NCI-H524 treated with DMSO at 0.1 percent for 48 hours (cell line): ENCODE measurements around the gene CRNN.

ENCODE experiments used
- DNase-seq: peaks from one replicate; lab custom pipeline; 2025; lab: John Stamatoyannopoulos, UW

Gene CRNN

GRCh38 chr1:152419917-152420316, 5.9 kb upstream of the CRNN start:
- no peak for DNase-seq

- no peak for DNase-seq
Observed at GRCh38 chr1:152415454-152416227, 1.6 kb upstream of the CRNN start.

GRCh38 chr1:152412756-152413155, 1.3 kb downstream of the CRNN start:
- no peak for DNase-seq

GRCh38 chr1:152411134-152411533, 2.9 kb downstream of the CRNN start:
- no peak for DNase-seq

GRCh38 chr1:152410599-152410998, 3.5 kb downstream of the CRNN start:
- DNase-seq: no peak

GRCh38 chr1:152410028-152410427, 4.0 kb downstream of the CRNN start:
- no peak for DNase-seq

GRCh38 chr1:152408664-152409063, 5.4 kb downstream of the CRNN start:
- DNase-seq: no peak

GRCh38 chr1:152398812-152399698, 15.0 kb downstream of the CRNN start:
- DNase-seq: no peak

GRCh38 chr1:152397474-152397873, 16.6 kb downstream of the CRNN start:
- DNase-seq: no peak

- DNase-seq: no peak
Observed at GRCh38 chr1:152394151-152394550, 19.9 kb downstream of the CRNN start.

- no peak for DNase-seq
Observed at GRCh38 chr1:152392909-152393308, 21.2 kb downstream of the CRNN start.

GRCh38 chr1:152388889-152389288, 25.2 kb downstream of the CRNN start:
- no peak for DNase-seq

GRCh38 chr1:152386940-152387339, 27.1 kb downstream of the CRNN start:
- no peak for DNase-seq

GRCh38 chr1:152380932-152381331, 33.1 kb downstream of the CRNN start:
- DNase-seq: no peak

- DNase-seq: no peak
Observed at GRCh38 chr1:152374451-152374850, 39.6 kb downstream of the CRNN start.

- no peak for DNase-seq
Observed at GRCh38 chr1:152372672-152373071, 41.4 kb downstream of the CRNN start.

- DNase-seq: no peak
Observed at GRCh38 chr1:152367436-152367835, 46.6 kb downstream of the CRNN start.

GRCh38 chr1:152359906-152360305, 54.2 kb downstream of the CRNN start, which contains the start of gene FLG2:
Gene FLG2, minus strand, starts transcription at chr1:152360006. Its CDS starts 1,122 bp downstream, at chr1:152358884.
- DNase-seq: no peak
